Glutamatergic neuron (in vitro differentiated cells): ENCODE data around the gene ERN1. TPM values are rescaled to one million over a fixed set of nuclear protein-coding genes. Genes with fewer than 3 reads are reported as not detected.

Experiments
- DNase-seq: peaks from one replicate; pipeline ENCODE4 v3.0.0; 2022
- H3K27ac Mint-ChIP-seq: one replicate; pipeline ENCODE4 v1.8.0; 2020; ENCODE audit warnings: mild to moderate bottlenecking, mixed read lengths, inconsistent platforms; ENCODE audit not compliant: unreplicated experiment
- H3K27me3 Mint-ChIP-seq: one replicate; pipeline ENCODE4 v1.8.0; 2020; ENCODE audit warnings: mild to moderate bottlenecking, moderate library complexity, mixed read lengths, inconsistent platforms; ENCODE audit not compliant: unreplicated experiment
- H3K36me3 Mint-ChIP-seq: one replicate; pipeline ENCODE4 v1.8.0; 2020; ENCODE audit warnings: mild to moderate bottlenecking, mixed read lengths, inconsistent platforms; ENCODE audit not compliant: unreplicated experiment
- H3K4me1 Mint-ChIP-seq: one replicate; pipeline ENCODE4 v1.8.0; 2020; ENCODE audit warnings: mild to moderate bottlenecking, low read depth, mixed read lengths, inconsistent platforms; ENCODE audit not compliant: unreplicated experiment
- H3K4me3 Mint-ChIP-seq: one replicate; pipeline ENCODE4 v1.8.0; 2020; ENCODE audit warnings: mild to moderate bottlenecking, mixed read lengths, inconsistent platforms; ENCODE audit not compliant: unreplicated experiment
- H3K9me3 Mint-ChIP-seq: one replicate; pipeline ENCODE4 v1.8.0; 2020; ENCODE audit warnings: mild to moderate bottlenecking, moderate library complexity, mixed read lengths, inconsistent platforms; ENCODE audit not compliant: unreplicated experiment
- CTCF ChIP-seq: fragments of 200-600 bp; sonication (generic); IDR thresholded peaks from one replicate; pipeline ENCODE4 v1.5.0; 2021; ENCODE audit not compliant: partially characterized antibody, unreplicated experiment
- total RNA-seq: library from RNA; stranded (reverse); fragmentation: NEBNext Ultra II Directional; extraction: Animal tissue kit (Norgen Biotek cat#: 25700); gene quantifications from one replicate; pipeline ENCODE4 v1.2.1, GENCODE V29; 2021; ENCODE audit not compliant: unreplicated experiment

Gene ERN1
- total RNA-seq, 1 donor from 2014 or later, result 6.9 TPM

- DNase-seq, result no peak
- Mint-ChIP-seq H3K27ac (no peak overlapping the region), H3K27me3 (no peaks in the 10 kb centered on the region), H3K4me3 (no peak overlapping the region), H3K9me3 (no peaks in the 10 kb centered on the region), H3K4me1 (no peaks in the 10 kb centered on the region), H3K36me3 (peaks cover 16% of the 10 kb centered on the region)
- TF ChIP-seq CTCF, result no peak
Observed at GRCh38 chr17:64074704-64075426, 55.1 kb downstream of the ERN1 start.

- DNase-seq, result no peak
- no peak for TF ChIP-seq CTCF
- Mint-ChIP-seq H3K4me1 (no peaks in the 10 kb centered on the region), H3K9me3 (no peaks in the 10 kb centered on the region), H3K36me3 (peaks cover 22% of the 10 kb centered on the region), H3K27me3 (no peaks in the 10 kb centered on the region), H3K4me3 (no peak overlapping the region), H3K27ac (no peak overlapping the region)
Observed at GRCh38 chr17:64073771-64074703, 55.9 kb downstream of the ERN1 start.

- Mint-ChIP-seq H3K27ac (no peak overlapping the region), H3K36me3 (peaks cover 28% of the 10 kb centered on the region), H3K4me3 (no peak overlapping the region)
Observed at GRCh38 chr17:64071111-64071510, 58.8 kb downstream of the ERN1 start.

GRCh38 chr17:64070213-64070612 lies 59.7 kb downstream of the ERN1 start:
- Mint-ChIP-seq H3K36me3 (peaks cover 28% of the 10 kb centered on the region), H3K9me3 (peaks cover 3% of the 10 kb centered on the region), H3K27ac (no peak overlapping the region), H3K27me3 (no peaks in the 10 kb centered on the region), H3K4me3 (no peak overlapping the region), H3K4me1 (no peaks in the 10 kb centered on the region)
- no peak for DNase-seq
- TF ChIP-seq CTCF, result no peak

More at GRCh38 chr17:64071111-64071510, 58.8 kb downstream of the ERN1 start:
- peaks cover 3% of the 10 kb centered on the region for H3K9me3 Mint-ChIP-seq
- no peak for DNase-seq
- no peak for TF ChIP-seq CTCF
- H3K27me3 Mint-ChIP-seq, result no peaks in the 10 kb centered on the region
- H3K4me1 Mint-ChIP-seq, result no peaks in the 10 kb centered on the region
